Measurements from ENCODE around the gene ZG16.
"Not testable (repeated sequence)": the region's sequence is repeated elsewhere in the genome, so short reads cannot be mapped to it uniquely, and the experiment has no call there.

The ZG16 gene

DNA sequence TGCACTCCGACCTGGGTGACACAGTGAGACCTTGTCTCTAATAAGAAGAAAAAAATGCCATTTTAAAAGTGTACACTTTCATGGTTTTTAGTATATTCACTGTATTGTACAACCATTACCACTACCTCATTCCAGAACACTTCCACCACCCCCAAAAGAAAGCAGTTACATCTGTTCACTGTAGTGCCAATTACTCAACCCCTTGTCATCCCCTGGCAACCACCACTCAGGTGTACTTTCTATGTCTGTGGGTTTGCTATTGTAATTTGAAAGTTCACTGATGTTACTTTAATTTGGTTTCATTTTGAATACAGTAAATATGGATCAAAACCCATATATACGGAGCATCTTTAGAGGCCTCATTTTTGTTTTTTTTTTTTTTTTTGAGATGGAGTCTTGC is 6.1 kb downstream of the ZG16 start:
- no peak for DNase-seq

DNA sequence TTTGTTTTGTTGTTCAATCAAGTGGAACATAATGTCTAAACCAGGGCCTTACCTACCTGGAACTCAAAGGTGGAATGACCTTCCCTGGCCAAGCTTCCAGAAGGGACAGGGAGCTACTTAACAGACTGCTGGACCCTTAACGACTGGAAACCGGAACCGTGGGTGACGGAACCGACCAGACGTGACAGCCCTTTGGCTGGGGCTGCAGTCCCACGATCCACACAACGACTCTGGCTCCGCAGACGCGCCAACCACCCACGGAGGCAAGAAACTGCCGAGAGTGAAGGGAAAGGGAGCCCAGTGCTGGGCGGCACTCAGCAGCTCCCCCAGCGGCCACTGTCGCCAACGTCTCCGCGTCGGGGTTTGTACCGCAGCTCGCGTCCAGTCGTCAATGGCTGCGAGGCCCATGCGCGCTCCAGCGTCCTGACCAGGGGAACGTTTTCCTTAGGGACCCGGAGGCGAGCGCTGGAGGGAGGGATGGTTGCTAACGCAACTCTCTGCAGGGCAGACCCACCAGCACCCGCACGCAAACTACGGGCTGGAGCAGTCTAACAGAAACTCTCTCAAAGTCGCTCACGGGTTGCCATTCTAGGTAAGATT is 6.9 kb downstream of the ZG16 start:
- peak in 50 of 58 donors; percentile 1 to 73 (median 24) for DNase-seq

DNA sequence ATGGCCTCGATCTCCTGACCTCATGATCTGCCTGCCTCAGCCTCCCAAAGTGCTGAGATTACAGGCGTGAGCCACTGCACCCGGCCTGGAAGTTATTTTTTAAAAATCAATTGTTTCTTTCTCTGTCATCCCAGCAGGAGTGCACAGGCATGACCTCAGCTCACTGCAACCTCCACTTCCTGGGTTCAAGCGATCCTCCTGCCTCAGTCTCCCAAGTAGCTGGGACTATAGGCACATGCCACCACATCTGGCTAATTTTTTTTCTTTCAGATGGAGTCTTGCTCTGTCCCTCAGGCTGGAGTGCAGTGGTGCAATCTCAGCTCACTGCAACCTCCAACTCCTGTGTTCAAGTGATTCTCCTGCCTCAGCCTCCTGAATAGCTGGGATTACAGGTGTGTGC is 9.1 kb downstream of the ZG16 start:
- not testable (repeated sequence) for DNase-seq

DNA sequence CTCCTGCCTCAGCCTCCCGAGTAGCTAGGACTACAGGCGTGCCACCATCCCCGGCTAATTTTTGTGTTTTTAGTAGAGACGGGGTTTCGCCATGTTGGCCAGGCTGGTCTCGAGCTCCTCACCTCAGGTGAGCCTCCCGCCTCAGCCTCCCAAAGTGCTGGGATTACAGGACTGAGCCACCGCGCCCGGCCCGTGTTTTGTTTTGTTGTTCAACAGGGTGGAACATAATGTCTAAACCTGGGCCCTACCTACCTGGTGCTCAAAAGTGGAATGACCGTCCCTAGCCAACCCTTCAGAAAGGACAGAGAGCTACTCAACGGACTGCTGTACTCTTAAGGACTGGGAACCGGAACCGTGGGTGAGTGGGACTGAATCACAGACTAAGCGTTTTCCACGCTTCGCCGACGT is 11.7 kb downstream of the ZG16 start:
- DNase-seq = no peak

DNA sequence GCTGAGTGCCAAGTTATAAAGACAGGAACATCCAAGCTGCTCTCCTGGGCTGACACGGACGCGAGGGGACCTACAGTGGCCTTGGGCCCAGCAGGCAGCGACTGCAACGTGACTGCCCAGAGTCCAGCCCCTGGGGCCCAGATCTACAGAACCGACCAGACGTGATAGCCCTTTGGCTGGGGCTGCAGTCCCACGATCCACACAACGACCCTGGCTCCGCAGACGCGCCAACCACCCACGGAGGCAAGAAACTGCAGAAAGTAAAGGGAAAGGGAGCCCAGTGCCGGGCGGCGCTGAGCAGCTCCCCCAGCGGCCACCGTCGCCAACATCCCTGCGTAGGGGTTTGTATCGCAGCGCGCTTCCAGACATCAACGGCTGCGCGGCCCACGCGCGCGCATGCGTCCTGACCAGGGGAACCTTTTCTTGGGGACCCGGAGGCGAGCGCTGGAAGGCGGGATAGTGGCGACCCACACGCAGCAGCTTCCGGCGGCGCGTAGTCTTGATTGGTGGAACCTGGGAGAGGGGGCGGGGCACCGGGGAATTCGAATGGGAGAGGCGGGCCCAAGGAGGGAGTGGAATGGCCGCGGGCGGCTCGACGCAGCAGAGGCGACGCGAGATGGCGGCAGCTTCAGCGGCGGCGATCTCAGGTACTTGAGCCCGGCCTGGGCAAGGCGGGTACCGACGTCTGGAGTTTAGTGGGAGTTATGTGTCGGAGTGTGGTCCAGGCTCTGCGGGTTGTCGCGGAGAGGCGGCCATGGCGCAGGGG is 12.3 kb downstream of the ZG16 start, which contains the start of gene KIF22:
Gene KIF22, plus strand, starts transcription at position 569 of the 766 bp plus-strand sequence. Its CDS starts 9 bp downstream, at position 578.
- DNase-seq = peak; percentile 90 to 100 (median 98)

DNA sequence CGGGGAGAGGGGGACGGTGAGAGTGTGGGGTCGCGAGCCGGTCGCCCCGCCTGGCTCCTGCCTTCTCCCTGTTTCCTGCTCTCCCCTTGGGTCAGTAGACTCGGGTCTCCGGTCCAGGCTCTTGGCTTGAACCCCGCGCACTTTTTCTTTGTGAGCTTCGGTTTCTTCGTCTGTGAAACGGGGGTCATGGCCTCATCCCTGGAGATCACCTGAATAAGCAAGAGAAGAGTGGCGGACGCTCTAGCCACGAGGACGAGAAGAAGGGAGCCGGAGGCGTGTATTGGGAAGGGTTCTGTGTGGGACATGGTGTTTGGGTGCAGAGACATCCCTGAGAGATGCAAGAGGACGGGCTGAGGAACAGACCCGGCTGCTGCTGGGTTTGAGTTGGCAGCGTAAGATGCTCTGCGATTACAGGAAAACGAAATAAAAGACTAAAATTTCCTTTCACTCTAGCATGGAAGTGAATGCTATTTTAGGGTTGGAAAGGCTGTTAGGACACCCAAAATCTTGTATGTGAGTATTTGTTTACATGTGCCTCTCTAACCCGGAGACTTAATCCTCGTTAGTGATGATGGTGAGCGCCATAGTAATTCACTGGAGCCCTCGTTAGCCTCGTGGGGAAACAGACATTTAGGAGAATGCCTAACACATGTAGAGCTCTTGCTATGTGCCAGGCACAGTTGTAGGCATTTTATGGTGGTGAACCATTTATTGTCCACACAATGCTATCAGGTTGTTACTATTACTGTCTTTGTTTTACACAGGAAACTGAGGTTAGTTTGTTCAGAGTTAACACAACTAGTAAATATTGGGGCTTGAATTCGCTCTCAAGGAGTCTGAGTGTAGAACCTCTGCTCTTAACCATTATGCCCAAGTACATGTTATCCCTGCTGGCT is 13.1 kb downstream of the ZG16 start:
- peak in 1 of 58 donors; percentile 52 for DNase-seq

DNA sequence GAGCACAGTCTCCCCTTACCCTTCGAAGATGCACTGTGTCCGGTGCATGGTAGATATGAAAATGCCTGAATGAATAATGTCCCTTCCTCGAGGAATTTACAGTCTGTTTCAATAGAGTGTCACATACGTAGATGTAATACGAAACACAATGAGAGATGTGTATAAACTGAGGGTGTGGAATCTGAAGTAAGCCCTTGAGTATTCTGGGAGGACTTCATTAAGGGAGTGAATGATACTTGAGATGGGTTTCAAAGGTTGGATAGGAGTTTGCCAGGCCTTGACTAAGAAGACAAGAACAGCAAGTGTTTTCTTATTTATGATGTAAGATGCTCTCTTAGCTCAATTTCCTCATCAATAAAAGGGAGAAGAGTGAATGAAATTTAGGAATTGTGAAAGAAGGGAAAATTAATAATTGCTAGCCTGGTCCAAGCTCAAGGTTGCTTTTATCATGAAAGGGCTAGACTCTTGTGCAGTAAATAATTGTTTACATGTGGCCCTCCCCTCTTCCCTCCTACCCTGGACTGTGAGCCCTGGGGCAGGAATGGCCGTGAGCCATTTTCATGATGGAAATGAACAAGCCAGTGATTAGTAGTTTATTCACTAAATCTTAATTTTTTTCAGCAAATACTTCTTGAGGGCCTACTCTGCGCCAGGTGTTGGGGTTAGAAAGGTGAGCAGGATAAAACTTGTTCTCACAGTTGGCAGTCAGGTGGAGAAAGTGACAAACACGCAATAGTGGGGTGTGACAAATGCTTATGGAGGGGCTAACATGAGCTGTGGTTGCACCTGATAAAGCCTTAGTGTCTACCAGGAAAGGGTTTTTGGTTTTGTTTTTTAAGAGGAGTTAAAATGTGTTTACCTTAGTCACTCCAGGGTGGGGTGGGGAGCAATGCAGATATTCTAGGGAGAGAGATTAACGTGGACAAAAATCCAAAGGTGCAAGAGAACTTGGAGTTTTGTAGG is 14.1 kb downstream of the ZG16 start:
- DNase-seq = no peak

DNA sequence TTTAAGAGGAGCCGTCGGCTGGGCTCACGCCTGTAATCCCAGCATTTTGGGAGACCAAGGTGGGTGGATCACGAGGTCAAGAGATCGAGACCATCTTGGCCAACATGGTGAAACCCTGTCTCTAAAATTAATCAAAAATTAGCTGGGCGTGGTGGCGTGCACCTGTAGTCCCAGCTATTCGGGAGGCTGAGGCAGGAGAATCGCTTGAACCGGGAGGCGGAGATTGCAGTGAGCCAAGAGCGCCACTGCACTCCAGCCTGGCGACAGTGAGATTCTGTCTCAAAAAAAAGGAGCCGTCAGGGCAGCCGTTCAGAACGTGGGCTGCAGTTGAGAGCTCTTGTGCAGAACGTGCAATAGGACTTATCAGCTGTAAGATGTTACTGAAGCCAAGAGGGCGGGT is 15.1 kb downstream of the ZG16 start:
- DNase-seq = not testable (repeated sequence)

DNA sequence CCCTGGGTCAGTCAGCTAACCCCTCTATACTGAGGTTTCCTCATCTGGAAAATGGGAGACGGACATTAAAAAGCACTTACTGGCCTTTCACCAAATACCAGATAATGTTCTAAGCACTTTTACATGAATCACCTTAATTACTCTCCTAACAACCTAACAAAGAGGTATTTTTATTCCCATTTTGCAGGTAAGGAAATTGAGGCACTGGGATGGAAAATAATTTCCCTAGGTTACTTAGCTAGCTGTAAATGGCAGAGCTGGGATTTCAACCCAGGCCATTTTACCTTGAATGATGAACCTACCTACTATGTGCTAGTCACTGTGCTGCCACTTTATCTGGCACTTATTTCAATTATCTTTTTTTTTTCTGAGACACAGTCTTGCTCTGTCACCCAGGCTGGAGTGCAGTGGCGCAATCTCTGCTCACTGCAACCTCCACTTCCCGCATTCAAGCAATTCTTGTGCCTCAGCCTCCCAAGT is 16.2 kb downstream of the ZG16 start:
- no peak for DNase-seq

DNA sequence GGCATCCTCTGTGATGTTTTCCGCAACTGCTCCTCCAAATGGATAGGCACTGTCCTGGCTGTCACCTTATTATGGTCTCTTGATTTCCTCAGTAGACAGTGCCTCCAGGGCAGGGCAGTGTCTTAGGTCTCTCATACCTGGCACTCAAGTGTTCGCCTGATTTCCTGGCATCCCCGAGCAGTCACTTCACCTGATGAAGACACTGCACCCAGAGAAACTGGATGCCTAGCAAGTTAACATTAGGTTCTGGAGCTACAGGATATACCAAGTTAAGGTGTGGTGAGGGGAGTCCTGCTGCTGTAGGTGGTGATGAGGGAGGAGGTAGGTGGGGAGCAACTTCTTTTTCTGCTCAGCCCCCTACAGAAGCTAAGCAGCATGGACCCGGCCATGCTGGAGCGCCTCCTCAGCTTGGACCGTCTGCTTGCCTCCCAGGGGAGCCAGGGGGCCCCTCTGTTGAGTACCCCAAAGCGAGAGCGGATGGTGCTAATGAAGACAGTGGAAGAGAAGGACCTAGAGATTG is 24.4 kb downstream of the ZG16 start:
- no peak for DNase-seq

DNA sequence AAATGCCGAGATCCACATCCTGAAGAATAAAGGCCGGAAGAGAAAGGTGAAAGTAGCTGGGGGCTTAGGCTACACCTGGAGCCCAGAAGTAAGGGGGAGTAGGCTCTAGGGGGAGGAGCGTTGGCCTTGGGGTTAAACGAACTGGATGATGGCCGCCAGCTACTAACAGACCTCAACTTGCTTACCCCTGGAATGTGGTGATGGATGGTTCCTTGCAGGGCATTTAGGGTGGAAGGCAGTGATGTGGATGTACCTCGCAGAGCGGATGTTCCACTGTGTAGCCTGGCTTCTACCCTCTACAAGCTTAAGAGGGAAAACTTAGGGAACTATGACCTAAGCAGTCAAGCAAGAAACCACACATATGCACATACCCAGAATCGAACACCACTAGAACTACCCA is 26.0 kb downstream of the ZG16 start:
- DNase-seq = no peak

DNA sequence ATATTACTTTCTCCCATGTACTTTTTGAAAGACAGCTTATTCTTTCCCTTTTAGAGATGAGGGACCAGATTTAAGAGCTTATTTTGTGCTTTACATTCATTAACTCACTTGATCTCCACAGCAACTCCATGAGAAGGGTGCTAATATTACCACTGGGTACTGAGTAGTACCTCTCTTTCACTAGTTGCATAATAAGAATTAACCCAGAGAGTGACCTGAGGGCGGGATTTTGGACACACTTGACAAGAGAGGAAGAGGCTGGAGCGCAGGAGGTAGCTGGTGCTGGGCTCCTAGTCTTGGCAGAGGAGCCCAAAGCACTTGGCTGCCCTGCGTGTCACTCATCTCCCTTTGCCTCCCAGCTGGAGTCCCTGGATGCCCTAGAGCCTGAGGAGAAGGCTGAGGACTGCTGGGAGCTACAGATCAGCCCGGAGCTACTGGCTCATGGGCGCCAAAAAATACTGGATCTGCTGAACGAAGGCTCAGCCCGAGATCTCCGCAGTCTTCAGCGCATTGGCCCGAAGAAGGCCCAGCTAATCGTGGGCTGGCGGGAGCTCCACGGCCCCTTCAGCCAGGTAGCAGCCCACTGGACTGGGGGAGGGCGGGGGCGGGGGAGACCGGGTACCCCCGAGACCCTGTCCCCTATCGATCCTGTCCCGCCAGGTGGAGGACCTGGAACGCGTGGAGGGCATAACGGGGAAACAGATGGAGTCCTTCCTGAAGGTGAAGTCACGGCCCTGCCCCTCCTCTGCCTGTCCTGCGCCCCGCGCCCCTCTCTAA is 26.6 kb downstream of the ZG16 start:
- DNase-seq = peak in 17 of 58 donors; percentile 16 to 79 (median 45)

DNA sequence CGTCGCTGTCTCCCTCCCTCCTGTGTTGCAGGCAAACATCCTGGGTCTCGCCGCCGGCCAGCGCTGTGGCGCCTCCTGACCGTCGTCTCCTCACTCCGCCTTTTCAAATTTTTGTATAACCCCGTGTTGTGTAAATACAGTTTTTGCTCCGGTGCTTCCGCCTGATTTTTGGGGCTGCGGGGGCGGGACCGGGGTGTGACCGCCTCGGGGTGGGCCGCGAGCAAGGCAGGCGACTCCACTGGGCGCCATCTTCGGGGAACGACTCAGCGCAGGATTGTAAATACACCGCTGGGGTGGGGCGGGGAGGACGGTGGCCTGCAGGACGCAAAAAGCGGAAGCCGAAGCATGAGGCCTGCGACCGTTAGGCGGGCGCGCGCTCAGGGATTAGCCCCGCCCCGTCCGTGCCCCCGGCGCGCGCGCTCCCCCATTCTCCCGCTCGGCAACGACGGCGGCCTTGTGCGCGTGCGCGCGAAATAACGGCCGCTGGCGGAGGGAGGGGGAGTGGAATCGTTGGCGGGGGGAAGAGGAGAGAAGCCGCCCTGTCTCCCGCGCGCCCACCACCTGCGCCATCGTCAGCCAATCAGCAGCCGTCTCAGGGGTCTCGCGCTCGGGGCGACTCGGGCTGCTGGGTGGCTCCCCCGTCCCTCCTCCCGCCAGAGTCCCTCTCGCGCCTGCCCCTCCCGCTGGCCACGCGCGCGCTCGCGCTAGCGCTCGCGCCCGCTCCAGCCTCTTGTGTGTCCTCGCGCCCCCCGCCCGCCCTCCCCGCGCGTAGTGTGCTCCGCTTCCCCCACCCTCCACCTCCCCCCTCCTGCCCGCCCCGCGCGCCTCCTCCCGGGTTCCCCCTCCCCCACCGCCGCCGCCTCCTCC is 27.4 kb downstream of the ZG16 start:
- DNase-seq = peak; percentile 88 to 100 (median 97)

DNA sequence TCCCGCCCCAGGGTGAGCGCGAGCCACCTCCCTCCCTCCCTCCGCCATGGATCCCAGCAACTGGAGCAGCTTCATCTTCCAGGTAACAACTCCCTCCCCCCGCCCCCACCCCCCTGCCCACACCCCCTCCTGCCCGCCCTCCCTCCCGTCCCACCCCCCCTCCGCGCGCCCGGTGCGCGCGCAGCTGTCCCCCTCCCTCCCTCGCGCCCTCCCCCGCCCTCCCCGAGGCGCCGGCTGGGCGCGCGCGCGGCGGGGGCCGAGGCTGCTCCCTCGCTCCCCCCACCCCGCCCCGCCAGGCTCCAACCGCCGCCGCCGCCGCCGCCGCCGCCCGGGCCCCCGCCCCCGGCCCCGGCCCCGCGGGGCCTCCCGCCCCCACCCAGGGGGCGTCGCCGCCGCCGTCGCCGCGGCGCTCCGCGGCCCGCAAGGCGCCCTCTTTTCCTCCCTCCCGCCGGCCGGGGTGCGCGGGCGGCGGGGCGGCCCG is 28.1 kb downstream of the ZG16 start, which contains the start of gene MAZ:
Gene MAZ, plus strand, starts transcription at position 431 of the 481 bp plus-strand sequence. CDS start 173 bp downstream, outside the sequence.
- DNase-seq = peak in 8 of 58 donors; percentile 74 to 92 (median 76)

DNA sequence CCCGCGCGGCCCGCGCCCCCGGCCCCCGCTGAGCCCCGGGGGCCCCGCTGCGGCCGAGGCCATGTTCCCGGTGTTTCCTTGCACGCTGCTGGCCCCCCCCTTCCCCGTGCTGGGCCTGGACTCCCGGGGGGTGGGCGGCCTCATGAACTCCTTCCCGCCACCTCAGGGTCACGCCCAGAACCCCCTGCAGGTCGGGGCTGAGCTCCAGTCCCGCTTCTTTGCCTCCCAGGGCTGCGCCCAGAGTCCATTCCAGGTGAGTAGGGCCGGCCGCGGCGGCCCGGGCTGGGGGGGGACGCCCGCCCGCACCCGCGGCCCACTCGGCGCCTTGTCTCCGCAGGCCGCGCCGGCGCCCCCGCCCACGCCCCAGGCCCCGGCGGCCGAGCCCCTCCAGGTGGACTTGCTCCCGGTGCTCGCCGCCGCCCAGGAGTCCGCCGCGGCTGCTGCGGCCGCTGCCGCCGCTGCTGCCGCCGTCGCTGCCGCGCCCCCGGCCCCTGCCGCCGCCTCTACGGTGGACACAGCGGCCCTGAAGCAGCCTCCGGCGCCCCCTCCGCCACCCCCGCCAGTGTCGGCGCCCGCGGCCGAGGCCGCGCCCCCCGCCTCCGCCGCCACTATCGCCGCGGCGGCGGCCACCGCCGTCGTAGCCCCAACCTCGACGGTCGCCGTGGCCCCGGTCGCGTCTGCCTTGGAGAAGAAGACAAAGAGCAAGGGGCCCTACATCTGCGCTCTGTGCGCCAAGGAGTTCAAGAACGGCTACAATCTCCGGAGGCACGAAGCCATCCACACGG is 28.8 kb downstream of the ZG16 start:
- DNase-seq = peak in 7 of 58 donors; percentile 17 to 55 (median 22)

DNA sequence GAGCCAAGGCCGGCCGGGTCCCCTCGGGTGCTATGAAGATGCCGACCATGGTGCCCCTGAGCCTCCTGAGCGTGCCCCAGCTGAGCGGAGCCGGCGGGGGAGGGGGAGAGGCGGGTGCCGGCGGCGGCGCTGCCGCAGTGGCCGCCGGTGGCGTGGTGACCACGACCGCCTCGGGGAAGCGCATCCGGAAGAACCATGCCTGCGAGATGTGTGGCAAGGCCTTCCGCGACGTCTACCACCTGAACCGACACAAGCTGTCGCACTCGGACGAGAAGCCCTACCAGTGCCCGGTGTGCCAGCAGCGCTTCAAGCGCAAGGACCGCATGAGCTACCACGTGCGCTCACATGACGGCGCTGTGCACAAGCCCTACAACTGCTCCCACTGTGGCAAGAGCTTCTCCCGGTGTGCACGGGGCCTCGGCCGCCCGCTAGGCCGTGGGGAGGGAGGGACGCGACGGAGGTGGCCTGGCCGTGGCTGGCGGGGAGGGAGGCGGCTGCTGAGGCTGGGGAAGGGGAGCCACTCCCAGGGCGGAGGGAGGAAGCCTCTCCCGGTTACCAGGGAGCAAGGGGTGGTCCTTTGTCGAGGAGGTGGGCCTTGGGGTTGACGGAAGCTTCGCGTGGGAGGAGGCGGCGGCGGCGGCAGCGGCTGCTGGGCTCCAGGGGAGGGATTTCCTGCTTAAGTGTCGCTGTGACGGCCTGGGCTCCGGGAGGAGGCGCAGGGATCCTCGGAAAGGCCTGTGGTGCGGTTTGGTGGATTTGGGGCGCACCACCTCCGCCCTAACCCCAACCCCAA is 29.6 kb downstream of the ZG16 start:
- peak in 56 of 58 donors; percentile 58 to 95 (median 83) for DNase-seq

Data from anterior cingulate cortex (tissue), 58 donors.